ENCODE results near the gene ZDHHC19.

DNA sequence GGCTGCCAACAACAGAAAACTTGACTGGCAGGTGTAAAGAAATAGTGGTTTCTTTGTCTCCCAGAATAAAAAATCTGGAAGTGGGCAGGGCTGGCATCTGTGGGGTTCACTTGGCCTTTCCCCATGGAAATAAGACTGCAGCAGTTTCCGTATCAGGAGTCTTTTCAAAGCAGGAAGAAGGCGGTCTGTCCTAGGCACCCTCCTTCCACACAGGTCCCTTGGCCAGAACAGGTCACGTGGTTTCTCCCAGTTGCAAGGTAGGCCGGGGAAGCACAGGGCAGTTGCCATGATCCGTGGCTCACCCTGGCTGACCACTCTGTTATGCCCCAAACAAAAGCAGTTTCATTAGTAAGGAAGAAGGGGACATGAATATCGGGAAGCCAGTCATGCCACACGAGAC, 45.4 kb downstream of the ZDHHC19 start:
- TF ChIP-seq CTCF (IDR thresholded peaks at IDR 0.05) (no peak), POLR2A (IDR thresholded peaks at IDR 0.05) (peak in 1 of 4 donors; percentile 50), EP300 (IDR thresholded peaks at IDR 0.05) (no peak)

Data from upper lobe of left lung (tissue), 4 donors.